A673 (cell line): ENCODE measurements around the gene PAX7. TPM values are rescaled to one million over a fixed set of nuclear protein-coding genes. Genes with fewer than 3 reads are reported as not detected.

Experiments
- BruUV-seq: library from RNA; stranded (reverse); fragments of 400-500 nt; replicated peaks from 2 replicates; lab custom pipeline; 2021; lab: Mats Ljungman, UMichigan
- CTCF ChIA-PET: fragments of 300-600 bp; sonication (Branson Sonifier 250); formaldehyde crosslinking; loops from one replicate; lab custom pipeline; 2022; ENCODE audit warnings: antibody characterized with exemption; lab: Charles Lee
- POLR2A ChIA-PET: fragments of 300-600 bp; sonication (Branson Sonifier 250); formaldehyde crosslinking; loops from one replicate; lab custom pipeline; 2022; ENCODE audit warnings: antibody characterized with exemption; ENCODE audit not compliant: low non-redundant PET; lab: Charles Lee
- DNase-seq: peaks from one replicate; pipeline ENCODE4 v3.0.0-alpha.2; 2015; ENCODE audit warnings: low spot score
- H3K27ac ChIP-seq: fragments of 200-600 bp; sonication (generic); 2 replicates; pipeline ENCODE4 v1.5.1; 2016; ENCODE audit warnings: mixed run types, low read depth, mild to moderate bottlenecking, mixed read lengths, antibody characterized with exemption, low read length; ENCODE audit not compliant: poor library complexity, severe bottlenecking
- H3K27me3 ChIP-seq: fragments of 200-600 bp; sonication (generic); replicated peaks from 2 replicates; pipeline ENCODE4 v1.6.1; 2017; ENCODE audit warnings: mixed run types, low read depth, mild to moderate bottlenecking, mixed read lengths, antibody characterized with exemption, low read length; ENCODE audit not compliant: insufficient read depth, poor library complexity
- H3K36me3 ChIP-seq: fragments of 200-600 bp; sonication (generic); 2 replicates; pipeline ENCODE4 v1.6.1; 2016; ENCODE audit warnings: mixed run types, mild to moderate bottlenecking, mixed read lengths, antibody characterized with exemption, low read length; ENCODE audit not compliant: insufficient read depth, poor library complexity, severe bottlenecking
- H3K4me1 ChIP-seq: fragments of 200-600 bp; sonication (generic); 2 replicates; pipeline ENCODE4 v1.6.1; 2017; ENCODE audit warnings: mixed run types, mild to moderate bottlenecking, mixed read lengths, antibody characterized with exemption, low read length; ENCODE audit not compliant: insufficient read depth, poor library complexity, severe bottlenecking
- H3K4me3 ChIP-seq: fragments of 200-600 bp; sonication (generic); 2 replicates; pipeline ENCODE4 v1.5.1; 2016; ENCODE audit warnings: low read depth, mixed run types, mild to moderate bottlenecking, mixed read lengths, low read length; ENCODE audit not compliant: poor library complexity, severe bottlenecking
- H3K9me3 ChIP-seq: fragments of 200-600 bp; sonication (generic); 2 replicates; pipeline ENCODE4 v1.6.1; 2016; ENCODE audit warnings: mixed run types, low read depth, mild to moderate bottlenecking, mixed read lengths, antibody characterized with exemption, low read length; ENCODE audit not compliant: poor library complexity, severe bottlenecking
- CTCF ChIP-seq: fragments of 300-800, 200-600 bp; sonication (generic); conservative IDR thresholded peaks from 2 replicates; pipeline ENCODE4 v1.5.1; 2017; ENCODE audit warnings: low read depth, mild to moderate bottlenecking, antibody characterized with exemption, low read length, moderate library complexity, mixed read lengths
- EZH2 ChIP-seq: fragments of 200-600 bp; sonication (generic); IDR thresholded peaks from 2 replicates; pipeline ENCODE4 v1.6.1; 2017; ENCODE audit warnings: borderline replicate concordance, low read depth, mild to moderate bottlenecking, mixed read lengths, antibody characterized with exemption, low read length; ENCODE audit not compliant: poor library complexity, severe bottlenecking
- intact Hi-C: fragments of 100-400 bp; cut with micrococcal nuclease; formaldehyde crosslinking; loops from one replicate; pipeline ENCODE4 v1.10.0; 2022; ENCODE audit not compliant: unreplicated experiment
- total RNA-seq: library from RNA; stranded (reverse); gene quantifications from 2 replicates; pipeline ENCODE4 v1.2.3, GENCODE V29; 2021

PAX7 gene
- total RNA-seq, 1 experiment from 2014 or later = 36.5 TPM

GRCh38 chr1:18642278-18643095 lies 11.8 kb downstream of the PAX7 start:
- BruUV-seq = no TSS peak
- H3K36me3 ChIP-seq = peaks cover 5% of the 10 kb centered on the region
- intact Hi-C loops = no loop called here
- H3K27ac ChIP-seq = peak overlapping the region; percentile 85
- ChIA-PET POLR2A (no interaction called here), CTCF (no interaction called here)
- peak overlapping the region; percentile 43 for H3K4me3 ChIP-seq
- H3K4me1 ChIP-seq = peaks cover 75% of the 10 kb centered on the region
- peak; percentile 59 for DNase-seq
- H3K27me3 ChIP-seq = peaks cover 21% of the 10 kb centered on the region
- no peaks in the 10 kb centered on the region for H3K9me3 ChIP-seq
- TF ChIP-seq EZH2 = no peak
- no peak for TF ChIP-seq CTCF

- Histone ChIP-seq H3K4me1 (peaks cover 66% of the 10 kb centered on the region), H3K36me3 (peaks cover under 1% of the 10 kb centered on the region), H3K27ac (peak overlapping the region; percentile 85), H3K9me3 (no peaks in the 10 kb centered on the region), H3K27me3 (peaks cover 21% of the 10 kb centered on the region), H3K4me3 (peak overlapping the region; percentile 43)
- intact Hi-C loops = no loop called here
- no TSS peak for BruUV-seq
- POLR2A ChIA-PET = no interaction called here
- CTCF ChIA-PET = no interaction called here
- DNase-seq = peak; percentile 77
- TF ChIP-seq CTCF (no peak), EZH2 (no peak)
These were observed 12.7 kb downstream of the PAX7 start for GRCh38 chr1:18643154-18644012.

GRCh38 chr1:18644013-18644399 lies 13.4 kb downstream of the PAX7 start:
- POLR2A ChIA-PET = interaction anchor here (0.6 kb wide), 1 partner anchor 189 kb away, joined by 4 read pairs; no protein-coding TSS in a partner anchor
- H3K27me3 ChIP-seq = peaks cover 21% of the 10 kb centered on the region
- peak overlapping the region; percentile 85 for H3K27ac ChIP-seq
- peaks cover 5% of the 10 kb centered on the region for H3K36me3 ChIP-seq
- intact Hi-C loops = no loop called here
- CTCF ChIA-PET = no interaction called here
- no peak for TF ChIP-seq EZH2
- no peak for TF ChIP-seq CTCF
- H3K4me3 ChIP-seq = peak overlapping the region; percentile 43
- BruUV-seq = no TSS peak
- DNase-seq = no peak
- peaks cover 60% of the 10 kb centered on the region for H3K4me1 ChIP-seq
- no peaks in the 10 kb centered on the region for H3K9me3 ChIP-seq
